AG10803 (cell line): ENCODE measurements around the gene HADHB.

Experiments
- DNase-seq: peaks from one replicate; pipeline ENCODE4 v3.0.0; 2010; ENCODE audit warnings: low read depth
- H3K4me3 ChIP-seq: 2 replicates; pipeline ENCODE4 v1.5.1; 2011; ENCODE audit warnings: mild to moderate bottlenecking, low read length, control low read depth
- CTCF ChIP-seq: conservative IDR thresholded peaks from 2 replicates; pipeline ENCODE4 v1.5.1; 2011; ENCODE audit warnings: mild to moderate bottlenecking, low read length, control low read depth, inconsistent platforms

The HADHB gene

GRCh38 chr2:26276484-26277227 lies 31.9 kb downstream of the HADHB start:
- H3K4me3 ChIP-seq: no peak overlapping the region
- DNase-seq: no peak
- no peak for TF ChIP-seq CTCF

- DNase-seq: no peak
- TF ChIP-seq CTCF: no peak
- no peak overlapping the region for H3K4me3 ChIP-seq
Measured at GRCh38 chr2:26279886-26280285, 35.1 kb downstream of the HADHB start.

- no peak for DNase-seq
- H3K4me3 ChIP-seq: no peak overlapping the region
- TF ChIP-seq CTCF: no peak
Measured at GRCh38 chr2:26281226-26281625, 36.5 kb downstream of the HADHB start.

GRCh38 chr2:26283606-26284005 lies 38.9 kb downstream of the HADHB start:
- TF ChIP-seq CTCF: no peak

GRCh38 chr2:26284132-26284531 lies 39.4 kb downstream of the HADHB start:
- H3K4me3 ChIP-seq: no peak overlapping the region
- DNase-seq: peak; percentile 53
- no peak for TF ChIP-seq CTCF

More at GRCh38 chr2:26283606-26284005, 38.9 kb downstream of the HADHB start:
- DNase-seq: no peak
- H3K4me3 ChIP-seq: no peak overlapping the region

- no peak for TF ChIP-seq CTCF
- no peak for DNase-seq
- no peak overlapping the region for H3K4me3 ChIP-seq
Measured at GRCh38 chr2:26285931-26286330, 41.2 kb downstream of the HADHB start.

- DNase-seq: no peak
- no peak overlapping the region for H3K4me3 ChIP-seq
- TF ChIP-seq CTCF: no peak
Measured at GRCh38 chr2:26290001-26290400, 45.3 kb downstream of the HADHB start.
